HG03439 (cell line): ENCODE results near the gene HMGN2.
"Not testable (repeated sequence)": the region's sequence is repeated elsewhere in the genome, so short reads cannot be mapped to it uniquely, and the experiment has no call there.

Experiments
- ATAC-seq: cut with Tn5 transposase; IDR thresholded peaks from one replicate; pipeline ENCODE4 v1.9.1; 2021; ENCODE audit warnings: mild to moderate bottlenecking, moderate library complexity; ENCODE audit not compliant: unreplicated experiment

The HMGN2 gene

GRCh38 chr1:26476958-26477357 lies 4.7 kb downstream of the HMGN2 start:
- no peak for ATAC-seq

- no peak for ATAC-seq
Observed at GRCh38 chr1:26477446-26478152, 5.4 kb downstream of the HMGN2 start.

GRCh38 chr1:26478159-26478558 lies 5.9 kb downstream of the HMGN2 start:
- no peak for ATAC-seq

GRCh38 chr1:26478988-26479387 lies 6.7 kb downstream of the HMGN2 start:
- no peak for ATAC-seq

GRCh38 chr1:26482921-26483320 lies 10.7 kb downstream of the HMGN2 start:
- no peak for ATAC-seq

- ATAC-seq, result no peak
Observed at GRCh38 chr1:26483980-26484379, 11.7 kb downstream of the HMGN2 start.

GRCh38 chr1:26490155-26490554 lies 17.9 kb downstream of the HMGN2 start:
- ATAC-seq, result no peak

GRCh38 chr1:26493267-26493666 lies 21.0 kb downstream of the HMGN2 start:
- ATAC-seq, result no peak

GRCh38 chr1:26493938-26494337 lies 21.7 kb downstream of the HMGN2 start:
- ATAC-seq, result no peak

GRCh38 chr1:26496861-26497260 lies 24.6 kb downstream of the HMGN2 start:
- no peak for ATAC-seq

- no peak for ATAC-seq
Observed at GRCh38 chr1:26498894-26499293, 26.7 kb downstream of the HMGN2 start.

- ATAC-seq, result peak; percentile 72
Observed at GRCh38 chr1:26500488-26501175, 28.4 kb downstream of the HMGN2 start.

GRCh38 chr1:26510711-26511110 lies 38.5 kb downstream of the HMGN2 start:
- ATAC-seq, result not testable (repeated sequence)

GRCh38 chr1:26515836-26516235 lies 43.6 kb downstream of the HMGN2 start:
- not testable (repeated sequence) for ATAC-seq

- no peak for ATAC-seq
Observed at GRCh38 chr1:26516987-26517765, 44.9 kb downstream of the HMGN2 start.

- ATAC-seq, result no peak
Observed at GRCh38 chr1:26517766-26518049, 45.5 kb downstream of the HMGN2 start.

- ATAC-seq, result no peak
Observed at GRCh38 chr1:26518355-26518754, 46.1 kb downstream of the HMGN2 start.

- ATAC-seq, result no peak
Observed at GRCh38 chr1:26520339-26520738, 48.1 kb downstream of the HMGN2 start.

GRCh38 chr1:26521669-26522030 lies 49.4 kb downstream of the HMGN2 start:
- no peak for ATAC-seq

- no peak for ATAC-seq
Observed at GRCh38 chr1:26522073-26522472, 49.8 kb downstream of the HMGN2 start.

GRCh38 chr1:26524181-26524580 lies 51.9 kb downstream of the HMGN2 start:
- ATAC-seq, result no peak
